Activated CD4-positive, alpha-beta T cell treated with anti-CD3 and anti-CD28 coated beads, Interleukin-2, amount 50 U/mL, for 1 hour (primary cell): ENCODE data around the gene CDCA4.
A peak's percentile ranks its signal among the peaks of the same experiment; 100 is the strongest.

Experiments
- DNase-seq: peaks from one replicate; pipeline ENCODE4 v3.0.0-alpha.2; 2020

CDCA4 gene

DNA sequence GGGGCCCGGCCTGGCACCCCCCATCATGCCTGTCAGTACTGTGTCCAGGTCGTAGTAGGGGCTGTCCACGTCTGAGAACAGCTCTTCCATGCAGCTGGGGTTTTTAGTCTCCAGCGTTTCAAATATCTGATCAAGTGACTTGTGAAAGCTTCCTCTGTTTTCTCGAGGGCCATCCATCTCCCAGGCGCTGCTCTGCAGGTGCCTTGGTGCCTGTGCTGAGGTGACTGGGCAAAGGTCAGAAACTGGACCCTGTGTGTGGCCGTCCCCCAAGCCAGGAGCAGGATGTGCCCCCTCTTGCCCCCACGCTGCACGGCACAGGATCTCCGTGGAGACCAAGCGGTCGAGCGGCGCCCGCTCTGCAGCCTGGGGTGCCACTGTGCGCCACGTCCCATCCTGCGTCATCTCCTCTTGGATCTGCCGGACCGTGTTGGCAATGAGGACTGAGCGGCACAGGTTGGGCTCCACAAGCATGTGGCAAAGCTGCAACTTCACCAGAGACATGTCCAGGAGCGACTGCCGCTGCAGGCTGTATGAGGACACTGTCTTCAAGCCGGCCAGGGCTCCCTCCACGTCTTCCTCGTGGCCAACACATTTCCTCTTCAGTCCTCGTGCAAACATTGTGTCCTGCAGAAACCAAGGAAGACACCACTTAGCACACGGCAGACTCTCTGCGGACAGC lies 9.4 kb downstream of the CDCA4 start:
- no peak for DNase-seq

DNA sequence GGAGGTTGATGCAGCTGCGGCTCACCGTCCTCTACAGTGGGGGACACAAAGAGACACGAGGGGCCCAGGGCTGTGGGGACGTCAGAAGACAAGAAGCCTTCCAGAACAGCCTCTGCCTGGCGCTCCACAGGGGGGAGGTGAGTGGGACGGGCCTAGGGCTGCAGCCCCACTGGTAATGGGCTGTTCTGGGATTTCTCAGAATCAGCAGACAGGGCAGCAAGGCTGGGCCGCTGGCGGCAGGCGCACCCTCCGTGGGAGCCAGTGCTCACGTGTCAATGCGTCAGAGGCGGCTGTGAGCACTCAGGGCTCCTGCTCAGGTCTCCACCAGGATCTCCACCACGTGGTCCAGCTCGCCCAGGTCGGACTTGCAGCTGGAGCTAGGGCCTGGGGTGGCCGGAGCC lies 10.0 kb downstream of the CDCA4 start:
- DNase-seq, result no peak

DNA sequence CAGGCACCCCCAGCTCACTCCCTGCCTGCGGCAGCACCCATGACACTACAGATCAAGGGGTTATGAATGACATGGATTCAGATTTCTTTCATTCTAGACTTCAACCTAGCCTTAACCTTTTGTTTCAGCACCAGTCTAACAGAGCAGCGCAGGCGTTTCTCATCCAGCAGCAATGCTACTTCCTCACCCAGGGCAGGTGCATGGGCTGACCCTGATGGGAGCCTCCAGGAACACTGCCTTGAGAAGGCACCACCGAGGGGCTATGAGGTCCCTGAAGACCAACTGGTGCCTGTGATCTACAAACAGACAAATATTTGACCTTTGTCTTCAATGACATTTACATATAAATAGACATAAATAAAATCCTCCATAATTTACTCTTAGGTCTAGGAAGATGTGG lies 10.8 kb downstream of the CDCA4 start:
- DNase-seq, result no peak

DNA sequence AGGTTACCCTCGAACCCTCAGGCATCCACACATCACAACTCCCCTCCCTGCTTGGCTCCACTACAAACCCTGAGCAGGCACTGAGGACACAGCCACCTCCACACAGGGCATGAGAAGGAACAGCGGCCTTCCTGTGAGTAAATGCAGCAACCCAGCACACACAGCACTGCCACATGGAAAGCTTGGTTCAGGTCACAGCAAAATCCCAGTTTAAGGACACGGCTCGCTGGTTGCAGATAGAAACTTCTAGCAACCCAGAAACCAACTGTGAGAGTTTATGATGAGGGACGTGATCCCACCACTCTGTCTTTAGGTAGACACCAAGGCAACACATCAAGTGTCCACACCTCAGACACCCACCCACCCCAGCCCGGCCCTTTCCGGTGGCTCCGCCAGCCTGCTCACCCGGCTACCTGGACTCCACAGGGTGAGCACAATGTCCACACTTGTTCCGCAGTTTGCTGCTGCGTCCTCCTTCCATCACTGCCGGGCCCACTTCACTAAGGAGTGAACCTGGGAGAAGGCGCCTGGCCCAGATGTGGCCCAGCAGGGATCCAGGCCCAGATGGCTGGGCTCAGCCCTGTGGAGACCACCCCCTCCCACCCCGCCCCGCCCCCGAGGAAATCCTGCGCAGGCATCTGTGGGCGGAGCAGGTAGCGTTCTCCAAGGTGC lies 13.2 kb downstream of the CDCA4 start:
- DNase-seq, result no peak

DNA sequence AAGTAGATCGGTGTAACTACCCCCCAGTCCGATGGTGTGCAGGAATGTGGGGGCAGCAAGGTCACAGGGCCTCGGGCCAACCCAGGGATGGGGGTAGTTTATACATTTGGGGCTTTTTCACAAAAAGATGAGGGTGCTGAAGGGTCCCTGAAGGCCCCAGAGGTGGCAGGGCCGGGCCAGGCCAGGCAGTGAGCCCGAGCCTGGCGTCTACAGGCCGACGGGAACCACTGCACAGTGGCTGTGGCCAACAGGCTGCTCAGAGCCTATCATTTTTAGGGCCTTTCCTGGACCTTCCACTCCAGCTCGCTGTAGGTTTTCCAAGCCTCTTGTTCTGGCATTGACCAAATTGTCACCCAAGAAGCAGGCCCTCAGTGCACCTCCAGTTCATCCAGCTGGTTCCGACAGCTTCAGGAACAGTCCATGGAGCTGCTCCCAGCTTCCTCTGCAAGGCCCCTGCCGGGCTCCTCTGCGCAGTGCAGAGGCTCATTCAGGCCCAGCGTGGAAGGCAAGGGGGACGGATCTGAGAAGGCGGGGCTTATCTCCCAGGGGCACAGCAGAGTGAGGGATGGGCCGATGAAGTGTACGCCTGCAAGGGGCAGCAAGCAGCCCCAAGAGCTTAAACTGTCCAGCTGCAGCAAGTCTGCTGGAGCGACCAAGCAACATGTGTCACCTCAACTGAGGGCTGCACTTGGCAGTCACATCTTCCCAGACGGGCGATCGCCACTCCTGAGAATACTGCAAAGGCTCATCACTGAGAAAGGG lies 13.9 kb downstream of the CDCA4 start:
- no peak for DNase-seq

DNA sequence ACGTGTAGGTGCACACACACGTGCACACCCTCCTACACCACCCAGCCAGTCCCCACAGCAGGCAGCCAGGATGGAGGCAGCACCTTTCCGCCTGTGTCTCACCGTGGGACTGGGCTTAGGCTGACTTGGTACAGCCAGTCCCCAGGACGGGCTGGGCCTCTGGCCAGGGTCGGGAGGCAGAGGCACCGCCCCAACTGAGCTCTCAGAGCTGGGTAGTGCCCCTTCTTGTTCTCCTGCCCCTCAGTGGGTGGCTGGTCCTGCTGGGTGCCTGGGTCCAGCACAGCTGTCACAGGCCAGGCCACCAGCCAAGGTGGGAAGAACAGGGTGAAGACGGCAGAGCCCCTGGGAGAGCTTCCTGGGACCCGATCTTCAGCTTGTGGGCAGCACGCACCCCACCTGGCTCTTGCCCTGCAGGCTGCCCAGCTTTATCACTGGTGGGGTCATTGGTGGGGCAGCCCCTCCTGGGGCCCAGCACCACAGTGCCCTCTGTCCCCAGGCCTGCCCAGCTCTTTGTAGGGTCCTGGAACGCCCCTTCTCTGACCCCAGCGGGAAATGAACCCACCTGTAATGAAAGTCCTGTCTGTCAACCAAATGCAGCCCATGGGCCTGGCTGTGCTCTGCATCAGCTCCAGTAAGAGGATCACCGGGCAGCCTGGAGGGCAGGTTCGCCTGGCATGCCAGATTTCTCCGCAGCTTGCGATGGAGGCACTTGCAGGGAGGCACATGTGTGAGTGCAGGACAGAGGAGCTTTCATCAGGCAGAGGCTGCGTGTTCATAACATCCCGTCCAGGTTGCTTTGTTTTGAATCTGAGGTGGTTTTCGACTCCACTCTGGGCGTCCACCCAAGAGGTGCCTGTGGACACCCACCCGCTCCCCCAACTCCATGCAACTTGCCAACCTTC lies 14.7 kb downstream of the CDCA4 start:
- DNase-seq, result no peak

DNA sequence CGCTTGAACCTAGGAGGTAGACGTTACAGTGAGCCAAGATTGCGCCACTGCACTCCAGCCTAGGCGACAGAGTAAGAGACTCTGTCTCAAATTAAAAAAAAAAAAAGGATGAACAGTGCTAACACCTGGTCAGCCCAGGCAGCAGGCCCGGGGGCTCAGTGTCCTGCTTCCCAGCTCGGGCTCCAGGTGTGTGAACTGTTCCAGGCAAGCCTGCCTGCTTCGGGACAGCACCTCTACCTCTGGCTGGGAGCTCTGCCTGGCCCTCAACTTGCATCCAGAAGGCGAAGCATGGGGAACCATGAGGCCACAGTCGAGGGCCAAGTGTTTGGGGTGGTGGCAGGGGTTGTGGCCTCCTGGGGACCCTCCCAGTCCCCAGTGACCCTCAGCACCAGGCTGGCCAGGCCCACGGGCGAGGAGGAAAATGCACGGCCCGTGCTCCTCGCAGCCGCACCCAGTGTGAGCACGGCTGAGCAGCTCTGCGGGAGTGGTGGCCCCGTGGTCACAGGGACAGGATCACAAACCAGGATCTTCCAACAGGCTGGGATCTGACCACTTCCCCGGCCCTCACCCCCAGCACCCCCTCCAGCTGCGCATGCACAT lies 15.5 kb downstream of the CDCA4 start:
- DNase-seq, result no peak

DNA sequence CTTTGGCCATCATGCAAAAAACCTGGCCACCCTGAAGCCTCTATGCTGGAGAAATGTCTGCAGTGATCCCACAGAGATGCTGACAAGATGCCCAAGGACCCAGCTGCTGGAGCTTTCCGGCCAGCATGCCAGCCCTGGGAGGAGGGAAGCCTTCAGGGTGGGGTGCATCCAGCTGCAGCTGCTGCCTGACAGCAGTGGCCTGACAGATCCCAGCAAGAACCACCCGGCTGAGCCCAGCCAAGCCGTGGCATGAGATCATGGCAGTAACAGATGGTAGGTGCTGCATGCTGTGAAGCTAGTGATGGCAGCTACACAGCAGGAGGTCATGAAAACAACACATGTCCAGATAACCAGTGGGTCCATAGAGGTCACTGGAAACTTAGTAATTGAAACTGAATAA lies 21.5 kb downstream of the CDCA4 start:
- no peak for DNase-seq

DNA sequence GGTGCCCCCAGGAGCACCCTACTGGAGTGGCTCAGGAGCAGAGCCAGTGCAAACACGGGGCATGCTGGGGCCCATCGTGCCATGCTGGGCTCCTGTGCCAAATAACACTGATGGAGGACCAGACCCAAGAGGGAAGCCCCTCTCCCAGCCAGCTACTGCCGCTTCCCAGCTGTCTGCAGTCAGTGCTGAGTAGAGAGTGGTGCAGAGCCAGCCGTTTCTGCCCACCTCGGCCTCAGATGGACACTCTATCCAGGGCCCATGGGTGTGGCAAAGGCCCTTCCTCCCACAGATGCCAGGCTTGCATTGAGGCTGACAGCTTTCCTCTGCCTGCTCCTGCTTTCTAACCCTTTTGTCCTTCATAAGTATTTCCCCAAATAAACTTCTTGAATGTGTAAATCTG lies 22.1 kb downstream of the CDCA4 start:
- no peak for DNase-seq

DNA sequence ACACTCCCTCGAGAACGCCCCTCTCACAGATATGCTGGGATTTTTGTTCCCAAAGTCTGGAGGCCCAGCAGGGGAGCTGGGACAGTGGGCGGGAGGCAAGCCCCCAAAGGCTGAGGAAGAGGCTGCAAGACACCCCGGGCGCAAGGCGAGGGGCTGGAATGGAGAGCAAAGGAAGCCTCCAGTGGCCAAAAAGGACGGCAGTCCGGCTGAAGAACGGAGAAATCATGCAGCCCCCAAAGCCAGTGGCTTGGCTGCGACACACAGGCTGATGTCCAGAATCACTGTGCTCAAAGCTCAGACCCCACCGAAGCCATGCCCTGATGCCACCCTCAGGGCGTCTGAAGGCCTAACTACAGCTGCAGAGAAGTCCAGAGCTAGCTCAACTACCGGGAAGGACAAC lies 24.4 kb downstream of the CDCA4 start:
- DNase-seq, result no peak

DNA sequence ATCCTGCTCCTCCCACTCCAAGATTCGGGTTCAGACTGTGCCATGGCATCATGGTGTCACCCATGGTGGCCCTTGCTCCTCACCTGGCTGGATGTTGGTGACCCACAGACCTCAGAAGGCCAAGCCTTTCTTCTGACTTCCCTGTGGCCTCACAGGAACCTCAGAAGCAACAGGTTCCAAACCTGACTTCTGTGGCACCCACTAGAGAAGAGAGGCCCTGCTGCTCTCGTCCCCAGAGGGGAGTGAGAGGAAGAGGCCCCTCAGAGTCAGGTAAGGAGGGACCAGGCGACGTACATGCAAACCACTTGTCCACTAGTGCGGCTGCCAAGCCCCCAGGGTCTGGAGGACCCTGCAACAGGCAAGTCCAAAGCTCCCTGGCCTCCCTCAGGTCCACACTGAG lies 24.9 kb downstream of the CDCA4 start:
- no peak for DNase-seq

DNA sequence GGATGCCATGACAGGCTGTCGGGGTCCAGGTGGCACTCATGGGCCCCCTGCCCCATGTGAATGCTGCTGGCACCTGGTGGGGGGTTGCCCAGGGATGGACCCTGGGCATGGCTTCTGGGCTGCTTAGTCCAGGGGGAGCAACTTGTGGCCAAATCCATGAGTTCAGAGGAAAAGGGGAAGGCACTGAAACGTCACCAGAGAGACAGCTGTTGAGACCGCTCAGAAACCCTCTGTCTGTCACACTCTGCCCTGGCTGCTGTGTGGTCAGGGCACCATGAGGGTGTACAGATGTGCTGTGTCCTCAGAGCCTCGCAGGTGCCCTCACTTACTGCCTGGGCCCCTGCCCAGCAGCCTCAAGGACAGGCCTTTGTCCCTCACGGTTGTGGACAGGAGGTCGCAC lies 25.9 kb downstream of the CDCA4 start:
- DNase-seq, result no peak

DNA sequence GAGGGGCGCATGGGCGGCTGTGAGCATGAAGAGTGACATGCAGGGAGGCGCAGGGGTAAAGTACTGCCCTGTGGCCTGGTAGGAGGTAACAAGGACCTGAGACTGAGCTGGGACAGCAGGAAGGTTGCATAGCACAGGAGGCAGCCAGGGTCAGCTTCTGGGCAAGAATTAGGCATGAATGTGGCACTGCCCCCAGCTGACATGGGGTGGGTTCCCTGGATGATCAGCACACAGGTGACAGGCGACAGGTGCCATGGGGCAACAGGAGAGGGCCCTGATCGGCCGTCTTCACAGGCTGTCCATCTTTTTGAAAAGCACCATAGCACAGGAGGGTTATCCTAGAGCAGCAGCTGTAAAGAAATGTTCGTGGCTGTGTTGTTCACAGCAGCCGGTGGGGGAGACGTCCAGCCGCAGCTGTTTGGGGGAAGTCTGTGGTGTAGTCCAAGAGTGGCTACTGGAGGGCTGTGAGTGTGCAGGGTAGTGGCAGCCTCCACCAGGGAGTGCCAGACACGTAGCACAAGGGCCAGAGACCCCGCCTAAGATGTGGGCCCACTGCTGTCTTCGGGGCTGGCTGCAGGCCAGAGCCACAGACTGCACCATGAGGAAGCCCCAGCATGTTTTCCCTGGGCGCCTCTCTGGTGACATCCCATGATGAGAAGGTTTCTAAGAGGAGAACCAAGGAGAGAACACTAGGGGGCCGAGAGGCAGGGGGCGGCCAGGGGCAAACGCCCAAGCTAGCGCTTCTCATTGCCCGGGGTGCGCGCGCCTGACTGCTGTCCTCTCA lies 26.9 kb downstream of the CDCA4 start:
- no peak for DNase-seq

DNA sequence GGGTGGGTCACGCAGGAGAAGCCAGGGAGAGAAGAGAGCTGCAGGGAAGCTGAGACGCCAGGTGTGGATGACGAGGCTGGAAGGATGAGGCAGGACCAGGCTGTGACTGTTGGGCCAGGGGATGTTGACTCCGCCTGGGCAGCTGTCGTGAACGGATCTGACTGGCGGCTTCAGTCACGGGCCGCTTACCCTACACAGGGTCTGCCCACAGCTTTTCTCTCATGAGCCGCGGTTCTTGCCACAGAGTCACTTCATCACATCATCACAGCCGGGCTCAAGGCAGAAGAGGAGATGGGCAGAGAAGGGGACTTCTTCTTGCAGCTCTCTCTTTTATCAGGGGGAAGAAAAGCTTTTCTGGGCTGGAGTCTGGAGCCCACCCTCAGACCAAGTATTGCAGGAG lies 27.6 kb downstream of the CDCA4 start:
- DNase-seq, result no peak

DNA sequence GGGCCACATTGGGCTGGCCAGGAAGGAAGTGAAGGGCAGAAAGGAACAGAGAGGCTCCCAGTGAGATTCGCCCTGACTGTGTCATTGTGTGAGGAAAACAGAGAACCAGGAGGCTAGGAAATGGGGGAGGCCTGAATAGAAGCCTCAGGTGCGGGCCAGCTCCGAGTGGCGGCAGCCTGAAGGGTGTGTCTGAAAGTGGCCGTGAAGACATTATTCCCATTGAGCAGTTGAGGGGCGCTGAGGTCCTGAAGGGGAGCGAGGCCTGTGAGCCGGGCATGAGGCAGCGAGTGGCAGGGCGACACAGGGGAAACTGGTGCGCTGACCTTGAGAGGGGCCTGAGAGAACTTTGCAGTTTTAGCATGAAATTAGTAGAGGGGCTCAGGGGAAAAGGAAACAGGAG lies 28.4 kb downstream of the CDCA4 start:
- no peak for DNase-seq

DNA sequence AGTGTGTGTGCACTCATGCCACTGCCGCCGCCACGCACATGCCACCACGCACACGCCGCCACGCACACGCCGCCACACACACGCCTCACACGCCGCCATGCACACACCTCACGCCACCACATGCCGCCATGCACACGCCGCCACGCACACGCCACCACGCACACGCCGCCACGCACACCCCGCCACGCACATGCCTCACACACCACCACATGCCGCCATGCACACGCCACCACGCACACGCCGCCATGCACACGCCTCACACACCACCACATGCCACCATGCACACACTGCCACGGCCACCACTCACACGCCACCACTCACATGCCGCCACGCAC lies 29.0 kb downstream of the CDCA4 start:
- no peak for DNase-seq

DNA sequence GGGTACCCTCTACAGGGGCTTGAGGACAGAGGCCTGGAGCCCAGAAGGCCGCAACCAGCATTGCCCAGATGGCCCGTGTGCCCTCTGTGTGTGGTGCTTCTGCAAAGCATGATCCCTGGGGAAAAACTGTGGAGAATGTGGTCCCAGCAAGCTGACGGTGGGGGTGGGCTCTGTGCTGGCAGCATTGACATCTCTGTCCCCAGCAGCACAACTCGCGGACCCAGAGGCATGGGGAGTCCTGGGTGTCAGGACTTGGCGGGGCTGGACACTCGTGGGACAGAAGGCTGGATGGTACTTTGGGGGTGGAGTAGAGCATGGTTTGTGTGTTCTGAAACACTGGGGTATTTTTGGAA lies 31.0 kb downstream of the CDCA4 start:
- no peak for DNase-seq

DNA sequence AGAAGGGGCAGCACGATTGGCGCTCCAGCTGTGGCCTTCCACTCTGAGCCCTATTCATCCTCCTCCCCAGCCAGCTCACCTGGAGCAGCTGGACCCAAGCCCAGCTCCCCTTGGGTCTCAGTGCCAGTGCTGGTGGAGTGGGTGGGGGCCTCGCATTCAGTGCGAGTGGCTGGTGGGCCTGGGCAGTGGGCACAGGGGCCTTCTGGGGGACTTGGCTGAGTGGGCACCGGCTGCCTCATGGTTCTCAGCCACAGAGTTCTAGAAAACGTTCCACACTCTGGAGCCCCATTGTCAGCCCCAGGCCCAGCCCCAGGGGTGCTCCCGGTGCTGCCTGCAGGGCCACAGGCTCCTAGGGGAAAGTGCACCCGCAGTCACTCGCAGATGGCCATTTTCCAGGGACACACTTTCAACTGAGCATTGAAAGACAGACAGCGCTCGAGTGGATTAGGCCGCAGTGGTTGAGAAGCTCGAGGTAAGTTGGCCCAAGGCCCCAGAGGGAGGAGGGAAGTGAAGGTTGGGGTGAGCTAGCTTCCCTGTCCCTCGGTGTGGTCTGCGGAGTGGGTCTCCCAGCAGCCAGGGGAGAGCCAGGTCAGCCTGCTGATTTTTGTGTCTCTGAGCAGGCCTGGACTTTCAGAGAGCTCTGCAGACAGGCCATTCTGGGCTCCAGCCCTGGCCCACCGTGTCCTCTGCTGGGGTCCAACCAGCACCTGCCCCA lies 31.5 kb downstream of the CDCA4 start:
- no peak for DNase-seq

DNA sequence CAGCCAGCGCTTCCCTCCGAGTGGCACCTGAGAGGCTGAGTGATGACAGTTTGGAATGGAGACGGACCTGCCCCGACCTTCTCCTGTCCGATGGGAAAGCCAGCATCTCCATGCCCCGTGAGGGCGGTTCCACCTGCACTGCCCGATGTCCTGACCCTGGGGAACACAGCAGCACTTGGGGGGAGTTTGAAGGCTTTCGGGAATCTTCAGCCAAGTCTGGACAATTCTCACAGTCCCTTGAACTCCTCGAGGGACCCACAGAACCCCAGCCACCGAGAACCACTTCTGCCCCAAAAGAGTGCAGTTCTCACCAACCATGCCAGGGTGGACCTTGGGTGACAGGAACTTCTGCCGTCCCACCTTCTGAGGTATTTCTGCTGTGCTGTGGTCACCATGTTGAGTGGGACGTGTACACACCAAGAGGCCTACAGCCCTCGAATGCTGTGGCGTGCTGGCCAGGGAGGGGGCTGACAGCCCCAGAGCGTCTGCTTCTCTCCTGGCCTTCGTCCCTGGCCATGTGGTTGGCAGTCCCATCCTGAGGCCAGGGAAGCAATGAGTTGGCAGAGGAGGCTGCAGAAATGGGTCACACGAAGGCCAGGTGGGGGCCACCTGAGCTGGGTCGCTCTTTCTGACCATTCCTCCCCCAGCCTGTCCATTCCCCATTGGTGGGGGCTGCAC lies 34.3 kb downstream of the CDCA4 start:
- no peak for DNase-seq

DNA sequence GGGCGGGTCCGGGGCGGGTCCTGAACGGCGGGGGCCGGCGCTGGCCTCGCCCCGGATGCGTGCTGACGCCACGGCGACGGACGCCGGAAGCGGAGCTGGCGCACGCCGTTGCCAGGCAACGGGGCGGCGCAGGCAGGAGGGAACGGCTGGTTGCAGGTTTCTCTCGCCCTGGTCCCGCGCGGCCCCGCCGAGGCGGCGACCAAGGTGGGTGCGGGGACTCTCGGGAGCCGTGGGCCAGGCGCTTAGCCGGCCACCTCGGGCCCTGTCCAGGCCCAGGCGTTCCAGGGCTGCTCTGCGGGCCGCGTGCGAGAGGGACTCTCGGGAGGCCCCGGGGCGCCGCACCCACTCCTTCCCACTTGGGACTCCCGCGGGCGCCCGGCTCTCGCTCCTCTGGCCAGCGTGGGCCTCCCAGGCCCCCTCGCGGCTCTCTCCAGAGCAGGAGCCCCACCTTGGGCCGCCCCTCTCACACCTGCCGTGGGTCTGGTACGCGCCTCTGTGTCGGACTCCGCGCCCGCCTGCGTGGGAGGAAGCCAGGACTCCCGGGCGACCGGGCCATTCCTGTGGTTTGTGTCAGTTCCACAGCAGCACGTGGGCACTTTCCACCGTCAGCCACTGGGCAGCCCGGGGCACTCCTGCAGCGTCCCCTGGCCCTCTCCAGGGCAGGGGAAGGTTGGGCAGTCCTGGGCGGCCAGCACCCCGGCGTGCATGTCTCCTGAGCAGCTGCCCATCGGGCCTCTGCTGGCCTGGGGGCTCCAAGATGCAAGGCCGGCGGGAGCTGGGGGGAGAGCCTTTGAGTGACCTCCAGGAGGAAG lies 35.0 kb downstream of the CDCA4 start, which contains the start of gene CLBA1:
Gene CLBA1 (plus strand): TSS at position 114 of the 812 bp plus-strand sequence. CDS start 644 bp downstream, at position 758.
- DNase-seq, result peak; percentile 83
